ENCODE results near the gene PTPRE. TPM values are rescaled to one million over a fixed set of nuclear protein-coding genes. Genes with fewer than 3 reads are reported as not detected.

The PTPRE gene
- total RNA-seq, 1 experiment from 2014 or later, result 11.6 TPM

DNA sequence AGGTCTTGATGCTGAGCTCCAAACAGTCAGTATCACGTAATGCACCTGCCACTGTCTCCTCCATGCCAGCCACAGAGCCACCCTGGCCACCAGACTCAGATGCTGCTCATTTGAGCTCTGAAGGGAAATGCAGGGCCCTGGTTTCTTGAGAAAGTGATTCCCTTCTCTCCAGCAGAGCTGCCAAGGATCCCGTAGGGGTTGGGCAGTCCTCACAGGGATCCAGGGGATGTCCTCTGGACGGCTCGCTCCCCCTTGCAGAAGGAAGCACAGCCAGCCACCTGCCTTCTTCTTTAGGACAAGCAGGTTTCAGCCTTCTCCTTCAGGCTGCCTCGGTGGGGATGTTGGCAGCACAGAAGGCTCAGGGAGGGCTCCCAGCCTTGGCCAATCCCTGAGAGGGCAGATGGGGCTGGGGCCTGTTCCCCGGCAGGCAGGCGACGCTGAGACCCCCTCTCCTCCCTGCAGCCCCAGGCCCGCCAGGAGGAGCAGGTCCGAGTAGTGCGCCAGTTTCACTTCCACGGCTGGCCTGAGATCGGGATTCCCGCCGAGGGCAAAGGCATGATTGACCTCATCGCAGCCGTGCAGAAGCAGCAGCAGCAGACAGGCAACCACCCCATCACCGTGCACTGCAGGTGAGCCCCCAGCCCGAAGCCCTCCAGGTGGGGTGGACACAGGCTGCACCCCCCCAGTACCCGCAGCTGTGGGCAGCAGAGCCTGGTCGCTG is 170.4 kb downstream of the PTPRE start:
- Histone ChIP-seq H3K27me3 (replicated peaks; ENCODE audit: insufficient read depth, low read depth, low read length, poor library complexity) (no peaks in the 10 kb centered on the region), H3K9me3 (ENCODE audit: low read depth, low read length, poor library complexity, severe bottlenecking) (no peaks in the 10 kb centered on the region), H3K36me3 (ENCODE audit: insufficient read depth, low read length, poor library complexity, severe bottlenecking) (no peaks in the 10 kb centered on the region), H3K4me1 (ENCODE audit: insufficient read depth, low read length, poor library complexity, severe bottlenecking) (no peaks in the 10 kb centered on the region), H3K27ac (ENCODE audit: low read depth, low read length, poor library complexity, severe bottlenecking) (no peak overlapping the region), H3K4me3 (ENCODE audit: low read depth, low read length, poor library complexity, severe bottlenecking) (no peak overlapping the region)
- ChIA-PET CTCF (no interaction called here), POLR2A (ENCODE audit: low non-redundant PET) (no interaction called here)
- BruUV-seq (replicated peaks), result no TSS peak
- intact Hi-C loops (cut with micrococcal nuclease; ENCODE audit: unreplicated experiment), result no loop called here
- TF ChIP-seq EZH2 (IDR thresholded peaks at IDR 0.05; ENCODE audit: borderline replicate concordance, low read depth, low read length, poor library complexity, severe bottlenecking), result no peak
- no peak for TF ChIP-seq CTCF (conservative IDR thresholded peaks at IDR 0.05; ENCODE audit: low read depth, low read length)
- no peak for DNase-seq (ENCODE audit: low spot score)

- POLR2A ChIA-PET (ENCODE audit: low non-redundant PET), result no interaction called here
- Histone ChIP-seq H3K4me3 (ENCODE audit: low read depth, low read length, poor library complexity, severe bottlenecking) (no peak overlapping the region), H3K27ac (ENCODE audit: low read depth, low read length, poor library complexity, severe bottlenecking) (no peak overlapping the region), H3K27me3 (replicated peaks; ENCODE audit: insufficient read depth, low read depth, low read length, poor library complexity) (no peaks in the 10 kb centered on the region), H3K36me3 (ENCODE audit: insufficient read depth, low read length, poor library complexity, severe bottlenecking) (no peaks in the 10 kb centered on the region), H3K4me1 (ENCODE audit: insufficient read depth, low read length, poor library complexity, severe bottlenecking) (no peaks in the 10 kb centered on the region), H3K9me3 (ENCODE audit: low read depth, low read length, poor library complexity, severe bottlenecking) (no peaks in the 10 kb centered on the region)
- CTCF ChIA-PET, result interaction anchor here (0.5 to 1.0 kb wide), 7 partner anchors 71 to 1824 kb away, joined by 3 to 6 read pairs (median 4); no protein-coding TSS in a partner anchor
- TF ChIP-seq EZH2 (IDR thresholded peaks at IDR 0.05; ENCODE audit: borderline replicate concordance, low read depth, low read length, poor library complexity, severe bottlenecking), result no peak
- TF ChIP-seq CTCF (conservative IDR thresholded peaks at IDR 0.05; ENCODE audit: low read depth, low read length), result peak; percentile 82
- intact Hi-C loops (cut with micrococcal nuclease; ENCODE audit: unreplicated experiment), result loop anchor here (2.0 kb wide), 1 partner anchor 72 kb away; no protein-coding TSS in a partner anchor
- DNase-seq (ENCODE audit: low spot score), result peak; percentile 52
- BruUV-seq (replicated peaks), result no TSS peak
Measured at GRCh38 chr10:128078136-128078969, 171.4 kb downstream of the PTPRE start.

GRCh38 chr10:128080231-128080630 is 173.3 kb downstream of the PTPRE start:
- no peak for DNase-seq (ENCODE audit: low spot score)
- BruUV-seq (replicated peaks), result no TSS peak
- ChIA-PET CTCF (no interaction called here), POLR2A (ENCODE audit: low non-redundant PET) (no interaction called here)
- Histone ChIP-seq H3K36me3 (ENCODE audit: insufficient read depth, low read length, poor library complexity, severe bottlenecking) (no peaks in the 10 kb centered on the region), H3K4me1 (ENCODE audit: insufficient read depth, low read length, poor library complexity, severe bottlenecking) (no peaks in the 10 kb centered on the region), H3K27ac (ENCODE audit: low read depth, low read length, poor library complexity, severe bottlenecking) (no peak overlapping the region), H3K9me3 (ENCODE audit: low read depth, low read length, poor library complexity, severe bottlenecking) (no peaks in the 10 kb centered on the region), H3K4me3 (ENCODE audit: low read depth, low read length, poor library complexity, severe bottlenecking) (no peak overlapping the region), H3K27me3 (replicated peaks; ENCODE audit: insufficient read depth, low read depth, low read length, poor library complexity) (no peaks in the 10 kb centered on the region)
- TF ChIP-seq EZH2 (IDR thresholded peaks at IDR 0.05; ENCODE audit: borderline replicate concordance, low read depth, low read length, poor library complexity, severe bottlenecking) (no peak), CTCF (conservative IDR thresholded peaks at IDR 0.05; ENCODE audit: low read depth, low read length) (no peak)
- intact Hi-C loops (cut with micrococcal nuclease; ENCODE audit: unreplicated experiment), result no loop called here

All from A673 (cell line).